ENCODE results near the gene DYSF. TPM values are rescaled to one million over a fixed set of nuclear protein-coding genes. Genes with fewer than 3 reads are reported as not detected.

Gene DYSF
- total RNA-seq, 4 donors from 2014 or later, result 17.4 to 40.7 (median 18.5) TPM

DNA sequence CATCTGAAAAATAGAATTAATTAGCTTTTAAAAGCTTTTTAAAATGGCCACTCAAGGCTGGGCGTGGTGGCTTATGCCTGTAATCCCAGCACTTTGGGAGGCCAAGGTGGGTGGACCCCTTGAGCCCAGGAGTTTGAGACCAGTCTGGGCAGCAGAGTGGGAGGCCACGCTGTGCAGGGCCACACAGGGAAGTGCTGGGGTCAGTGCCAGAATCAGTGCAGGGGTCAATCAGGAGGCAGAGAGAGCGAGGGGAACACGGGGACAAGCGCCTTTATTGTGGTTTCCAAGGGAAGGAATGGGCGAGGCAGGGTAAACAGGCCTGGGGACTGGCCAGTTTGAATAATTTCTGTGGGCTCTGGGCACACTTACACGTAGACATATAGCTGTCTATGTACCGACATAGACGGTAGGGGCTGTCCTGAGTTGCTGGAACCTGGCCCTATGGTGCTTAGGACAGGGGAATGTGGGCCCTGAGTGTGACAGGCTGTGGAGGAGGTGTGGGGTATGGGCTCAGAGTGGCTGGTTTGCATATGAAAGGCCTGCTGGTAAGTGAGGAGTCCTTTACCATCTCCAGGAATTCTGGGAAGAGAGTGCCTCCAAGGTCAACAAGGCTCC is 42.9 kb downstream of the DYSF start:
- H3K4me3 ChIP-seq, result no peak overlapping the region
- TF ChIP-seq POLR2AphosphoS5 (IDR thresholded peaks at IDR 0.05) (no peak), POLR2A (IDR thresholded peaks at IDR 0.05; ENCODE audit: low read depth) (no peak), EP300 (IDR thresholded peaks at IDR 0.05) (no peak)

DNA sequence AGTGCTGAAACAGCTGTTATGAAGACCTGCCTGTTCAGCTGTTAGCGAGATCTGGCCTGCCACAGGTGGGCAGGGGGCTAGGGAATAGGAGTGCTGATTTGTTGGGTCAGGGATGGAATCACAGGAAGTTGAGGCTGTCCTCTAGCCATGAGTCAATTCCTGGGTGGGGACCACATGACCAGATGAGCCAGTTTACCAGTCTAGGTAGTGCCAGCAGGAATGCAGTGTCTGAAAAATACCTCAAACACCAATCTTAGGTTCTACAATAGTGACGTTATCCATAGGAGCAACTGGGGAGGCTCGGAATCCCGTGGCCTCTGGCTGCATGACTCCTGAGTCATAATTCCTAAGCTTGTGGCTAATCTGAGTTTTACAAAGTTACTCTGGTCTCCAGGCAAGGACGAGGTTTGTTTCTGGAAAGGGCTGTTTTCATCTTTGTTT is 44.9 kb downstream of the DYSF start:
- H3K27ac ChIP-seq (replicated peaks in 1 of 4), result peak overlapping the region; percentile 49 to 60 (median 50)

More for the DNA sequence above, 42.9 kb downstream of the DYSF start:
- WGBS, result 89% methylated on average over 9 of the region's 9 CpGs
- H3K4me1 ChIP-seq, result peaks cover 25 to 38% (median 27%) of the 10 kb centered on the region in 4 donors
- H3K27ac ChIP-seq (replicated peaks in 1 of 4), result no peak overlapping the region
- no peaks in the 10 kb centered on the region for H3K27me3 ChIP-seq
- intact Hi-C loops (cut with DNase I), result no loop called here
- H3K9me3 ChIP-seq, result no peaks in the 10 kb centered on the region
- H3K36me3 ChIP-seq, result peaks cover 0 to 6% (median 0%) of the 10 kb centered on the region in 4 donors
- no peak for DNase-seq (ENCODE audit: extremely low spot score)

DNA sequence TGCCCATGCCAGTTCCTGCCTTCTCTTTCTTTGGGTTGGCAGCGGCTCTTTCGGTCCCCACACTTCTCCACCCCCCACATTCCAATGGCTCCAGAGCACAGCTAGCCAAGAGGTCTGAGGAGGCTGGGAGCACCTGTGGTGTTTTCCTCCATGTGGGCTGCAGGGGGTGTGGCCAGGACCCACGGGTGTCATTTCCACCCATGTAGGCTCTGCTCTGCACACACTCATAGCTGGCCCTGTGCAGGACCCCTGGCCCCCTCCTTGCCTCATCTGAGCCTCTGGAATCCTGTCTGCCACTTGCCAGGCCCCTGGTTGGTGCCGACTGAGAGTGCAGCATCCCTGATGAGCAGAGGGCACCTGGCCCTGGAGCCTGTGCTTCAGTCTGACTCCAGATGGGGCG is 46.3 kb downstream of the DYSF start:
- Histone ChIP-seq H3K27me3 (no peaks in the 10 kb centered on the region), H3K4me1 (peaks cover 38 to 63% (median 42%) of the 10 kb centered on the region in 4 donors), H3K36me3 (peaks cover 0 to 5% (median 2%) of the 10 kb centered on the region in 4 donors), H3K27ac (replicated peaks in 1 of 4) (peak overlapping the region; percentile 23 to 49 (median 30)), H3K9me3 (no peaks in the 10 kb centered on the region), H3K4me3 (no peak overlapping the region)
- WGBS, result 73% methylated on average over 3 of the region's 5 CpGs
- DNase-seq (ENCODE audit: extremely low spot score), result no peak
- intact Hi-C loops (cut with DNase I), result no loop called here
- TF ChIP-seq POLR2AphosphoS5 (IDR thresholded peaks at IDR 0.05), result no peak
- TF ChIP-seq, protein P1, sequence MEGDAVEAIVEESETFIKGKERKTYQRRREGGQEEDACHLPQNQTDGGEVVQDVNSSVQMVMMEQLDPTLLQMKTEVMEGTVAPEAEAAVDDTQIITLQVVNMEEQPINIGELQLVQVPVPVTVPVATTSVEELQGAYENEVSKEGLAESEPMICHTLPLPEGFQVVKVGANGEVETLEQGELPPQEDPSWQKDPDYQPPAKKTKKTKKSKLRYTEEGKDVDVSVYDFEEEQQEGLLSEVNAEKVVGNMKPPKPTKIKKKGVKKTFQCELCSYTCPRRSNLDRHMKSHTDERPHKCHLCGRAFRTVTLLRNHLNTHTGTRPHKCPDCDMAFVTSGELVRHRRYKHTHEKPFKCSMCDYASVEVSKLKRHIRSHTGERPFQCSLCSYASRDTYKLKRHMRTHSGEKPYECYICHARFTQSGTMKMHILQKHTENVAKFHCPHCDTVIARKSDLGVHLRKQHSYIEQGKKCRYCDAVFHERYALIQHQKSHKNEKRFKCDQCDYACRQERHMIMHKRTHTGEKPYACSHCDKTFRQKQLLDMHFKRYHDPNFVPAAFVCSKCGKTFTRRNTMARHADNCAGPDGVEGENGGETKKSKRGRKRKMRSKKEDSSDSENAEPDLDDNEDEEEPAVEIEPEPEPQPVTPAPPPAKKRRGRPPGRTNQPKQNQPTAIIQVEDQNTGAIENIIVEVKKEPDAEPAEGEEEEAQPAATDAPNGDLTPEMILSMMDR (IDR thresholded peaks at IDR 0.05), result no peak
- TF ChIP-seq POLR2A (IDR thresholded peaks at IDR 0.05; ENCODE audit: low read depth), result no peak
- no peak for TF ChIP-seq EP300 (IDR thresholded peaks at IDR 0.05)

More for the DNA sequence above, 44.9 kb downstream of the DYSF start:
- no peak for DNase-seq (ENCODE audit: extremely low spot score)
- H3K4me3 ChIP-seq, result no peak overlapping the region
- no peaks in the 10 kb centered on the region for H3K27me3 ChIP-seq
- H3K36me3 ChIP-seq, result peaks cover 0 to 7% (median 1%) of the 10 kb centered on the region in 4 donors
- intact Hi-C loops (cut with DNase I), result no loop called here
- TF ChIP-seq, protein P1 (IDR thresholded peaks at IDR 0.05), result no peak
- TF ChIP-seq POLR2AphosphoS5 (IDR thresholded peaks at IDR 0.05), result peak in 1 of 2 donors; percentile 18
- H3K9me3 ChIP-seq, result no peaks in the 10 kb centered on the region
- peaks cover 28 to 50% (median 33%) of the 10 kb centered on the region in 4 donors for H3K4me1 ChIP-seq
- 51% methylated on average over 5 of the region's 5 CpGs for WGBS

DNA sequence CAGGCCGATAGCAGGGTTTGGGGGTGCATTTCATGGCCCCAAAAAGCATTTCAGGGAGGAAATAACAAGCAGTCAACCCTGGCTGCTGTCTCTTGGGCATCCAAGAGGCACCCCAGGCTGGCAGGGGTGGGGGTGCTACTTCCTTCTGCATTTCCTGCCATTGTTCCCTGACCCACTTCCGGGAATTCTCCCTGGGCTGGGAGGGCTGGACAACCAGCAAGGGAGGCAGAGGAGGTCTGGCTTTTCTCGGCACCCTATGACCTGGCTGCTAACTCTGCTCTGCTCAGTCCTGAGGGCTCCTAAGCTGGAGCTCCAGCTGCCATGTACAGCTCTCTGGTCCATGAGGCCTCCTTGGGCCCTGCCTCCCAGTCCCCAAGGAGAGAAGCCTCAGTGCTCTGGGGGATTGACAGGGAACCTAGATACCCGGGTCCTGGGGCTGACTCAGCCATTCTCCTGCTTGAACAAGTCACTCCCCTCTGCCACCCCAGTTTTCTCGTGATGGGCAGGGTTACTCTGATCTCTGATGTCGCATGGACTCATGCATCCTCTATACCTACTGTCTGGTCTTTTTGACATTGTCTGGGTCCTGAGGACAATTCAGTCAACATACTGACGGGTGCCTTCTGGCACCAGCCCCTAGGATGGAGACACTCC is 47.2 kb downstream of the DYSF start:
- WGBS, result 74% methylated on average over 6 of the region's 7 CpGs
- intact Hi-C loops (cut with DNase I), result no loop called here
- Histone ChIP-seq H3K4me1 (peaks cover 46 to 72% (median 50%) of the 10 kb centered on the region in 4 donors), H3K27me3 (no peaks in the 10 kb centered on the region), H3K27ac (replicated peaks in 1 of 4) (peak overlapping the region; percentile 23 to 49 (median 30)), H3K4me3 (no peak overlapping the region), H3K9me3 (no peaks in the 10 kb centered on the region), H3K36me3 (peaks cover 0 to 5% (median 2%) of the 10 kb centered on the region in 4 donors)
- TF ChIP-seq EP300 (IDR thresholded peaks at IDR 0.05) (peak; percentile 5), POLR2A (IDR thresholded peaks at IDR 0.05; ENCODE audit: low read depth) (no peak), POLR2AphosphoS5 (IDR thresholded peaks at IDR 0.05) (peak; percentile 22 to 39)
- TF ChIP-seq, protein P1 (IDR thresholded peaks at IDR 0.05), result no peak
- no peak for DNase-seq (ENCODE audit: extremely low spot score)
